IMR-90 (cell line): ENCODE data around the gene BEST1. TPM values are rescaled to one million over a fixed set of nuclear protein-coding genes. Genes with fewer than 3 reads are reported as not detected.
"Not testable (repeated sequence)": the region's sequence is repeated elsewhere in the genome, so short reads cannot be mapped to it uniquely, and the experiment has no call there.

ENCODE experiments used
- ATAC-seq: fragments of 200-7000 bp; cut with Tn5 transposase; 2 replicates; pipeline ENCODE4 v1.9.1; 2020; ENCODE audit warnings: low read depth, mild to moderate bottlenecking, moderate library complexity
- BruUV-seq: library from RNA; stranded (reverse); fragments of 400-500 nt; replicated peaks from 2 replicates; lab custom pipeline; 2021; lab: Mats Ljungman, UMichigan
- CTCF ChIA-PET: fragments of 300-600 bp; formaldehyde crosslinking; extraction: SDS; loops from one replicate; lab custom pipeline; 2021; ENCODE audit warnings: antibody characterized with exemption; lab: Yijun Ruan, JAX
- POLR2A ChIA-PET: fragments of 300-600 bp; sonication (Branson Sonifier 250); formaldehyde crosslinking; loops from one replicate; lab custom pipeline; 2022; ENCODE audit warnings: antibody characterized with exemption; ENCODE audit not compliant: unreplicated experiment; lab: Charles Lee
- DNase-seq: peaks from one replicate; pipeline ENCODE4 v3.0.0; 2013
- H2AFZ ChIP-seq: replicated peaks from 2 replicates; pipeline ENCODE3; 2013; ENCODE audit warnings: low read length, mild to moderate bottlenecking; ENCODE audit not compliant: poor library complexity
- H2AK5ac ChIP-seq: 2 replicates; pipeline ENCODE4 v1.6.1; 2013; ENCODE audit warnings: low read depth, low read length, inconsistent platforms
- H2AK9ac ChIP-seq: replicated peaks from 2 replicates; pipeline ENCODE3; 2013; ENCODE audit warnings: mild to moderate bottlenecking, low read depth, low read length, moderate library complexity; ENCODE audit not compliant: poor library complexity
- H2BK120ac ChIP-seq: 2 replicates; pipeline ENCODE4 v1.6.1; 2013; ENCODE audit warnings: low read depth, low read length, inconsistent platforms
- H2BK15ac ChIP-seq: 3 replicates; pipeline ENCODE4 v1.6.1; 2013; ENCODE audit warnings: low read depth, low read length, inconsistent platforms
- H2BK20ac ChIP-seq: 2 replicates; pipeline ENCODE4 v1.6.1; 2013; ENCODE audit warnings: low read depth, mild to moderate bottlenecking, inconsistent platforms, low read length, moderate library complexity
- H2BK5ac ChIP-seq: 2 replicates; pipeline ENCODE4 v1.6.1; 2013; ENCODE audit warnings: mild to moderate bottlenecking, low read depth, low read length, inconsistent platforms; ENCODE audit not compliant: poor library complexity, severe bottlenecking
- H3K14ac ChIP-seq: replicated peaks from 2 replicates; pipeline ENCODE4 v1.6.1; 2013; ENCODE audit warnings: low read depth, low read length, inconsistent platforms
- H3K18ac ChIP-seq: 2 replicates; pipeline ENCODE4 v1.6.1; 2013; ENCODE audit warnings: low read depth, low read length, control low read depth
- H3K23ac ChIP-seq: 2 replicates; pipeline ENCODE4 v1.6.1; 2013; ENCODE audit warnings: low read depth, low read length, inconsistent platforms
- H3K27ac ChIP-seq: 2 replicates; pipeline ENCODE4 v1.5.1; 2013; ENCODE audit warnings: mild to moderate bottlenecking, control low read depth, low read length; ENCODE audit not compliant: insufficient read depth
- H3K27me3 ChIP-seq: 2 replicates; pipeline ENCODE4 v1.6.1; 2013; ENCODE audit warnings: low read length; ENCODE audit not compliant: control insufficient read depth, insufficient read depth
- H3K36me3 ChIP-seq: 2 replicates; pipeline ENCODE4 v1.6.1; 2013; ENCODE audit warnings: low read length, mixed read lengths; ENCODE audit not compliant: control insufficient read depth, insufficient read depth
- H3K4ac ChIP-seq: 2 replicates; pipeline ENCODE4 v1.6.1; 2013; ENCODE audit warnings: low read depth, low read length, inconsistent platforms
- H3K4me1 ChIP-seq: 2 replicates; pipeline ENCODE4 v1.6.1; 2013; ENCODE audit warnings: low read length, mixed read lengths; ENCODE audit not compliant: control insufficient read depth, insufficient read depth
- H3K4me2 ChIP-seq: 2 replicates; pipeline ENCODE4 v1.6.1; 2013; ENCODE audit warnings: low read depth, mild to moderate bottlenecking, control low read depth, low read length, moderate library complexity
- H3K4me3 ChIP-seq: 2 replicates; pipeline ENCODE4 v1.5.1; 2013; ENCODE audit warnings: low read depth, mild to moderate bottlenecking, control low read depth, low read length, moderate library complexity; ENCODE audit not compliant: insufficient read depth
- H3K56ac ChIP-seq: 2 replicates; pipeline ENCODE4 v1.6.1; 2013; ENCODE audit warnings: low read length, inconsistent platforms; ENCODE audit not compliant: insufficient read depth; ENCODE audit errors: extremely low read depth
- H3K79me1 ChIP-seq, 2 experiments: 2 replicates each; pipeline ENCODE4 v1.6.1; 2013; ENCODE audit warnings: low read length in 2 of 2, inconsistent platforms in 1 of 2, low read depth in 1 of 2
- H3K9ac ChIP-seq: 2 replicates; pipeline ENCODE4 v1.6.1; 2013; ENCODE audit warnings: low read depth, low read length, control low read depth
- H3K9me1 ChIP-seq: 2 replicates; pipeline ENCODE4 v1.6.1; 2013; ENCODE audit warnings: low read length, inconsistent platforms; ENCODE audit not compliant: insufficient read depth
- H3K9me3 ChIP-seq: 2 replicates; pipeline ENCODE4 v1.6.1; 2013; ENCODE audit warnings: low read length; ENCODE audit not compliant: control insufficient read depth, insufficient read depth
- H4K20me1 ChIP-seq: 2 replicates; pipeline ENCODE4 v1.6.1; 2013; ENCODE audit warnings: low read length, inconsistent platforms; ENCODE audit not compliant: insufficient read depth
- H4K5ac ChIP-seq: 2 replicates; pipeline ENCODE4 v1.6.1; 2013; ENCODE audit warnings: mild to moderate bottlenecking, low read depth, low read length, control low read depth
- H4K8ac ChIP-seq, 2 experiments: 2 replicates each; pipeline ENCODE4 v1.6.1; 2013; ENCODE audit warnings: low read depth in 2 of 2, low read length in 2 of 2, control low read depth in 1 of 2, inconsistent platforms in 1 of 2
- H4K91ac ChIP-seq: 2 replicates; pipeline ENCODE4 v1.6.1; 2013; ENCODE audit warnings: low read depth, low read length, inconsistent platforms; ENCODE audit not compliant: insufficient read depth
- WGBS, 2 experiments: methylation state at CpG; one replicate each; pipeline versions ENCODE4 v1.1.5 to v1.1.7; 2013; ENCODE audit warnings: missing lambda C conversion rate in 2 of 2; ENCODE audit not compliant: insufficient read length in 1 of 2; ENCODE audit errors: extremely low coverage in 2 of 2; 5-methylcytosine and 5-hydroxymethylcytosine counted together
- dilution Hi-C: fragments of 300-500 bp; cut with HindIII; formaldehyde crosslinking; loops from one replicate; pipeline ENCODE4 v1.14.3; 2018; ENCODE audit warnings: low sequenced_read_pairs; ENCODE audit not compliant: unreplicated experiment
- in situ Hi-C: fragments of 300-500 bp; cut with MboI; formaldehyde crosslinking; loops from 3 replicates; pipeline ENCODE4 v1.14.3; 2019; ENCODE audit warnings: low sequenced_read_pairs, inconsistent platforms, mixed read lengths
- intact Hi-C: fragments of 100-400 bp; cut with micrococcal nuclease; formaldehyde crosslinking; loops from 2 replicates; pipeline ENCODE4 v1.10.0; 2022
- polyA plus RNA-seq, 3 experiments: library from polyadenylated mRNA; depleted of rRNA; stranded (reverse); fragments of >200 nt; gene quantifications; 2 replicates each; pipeline ENCODE4 v1.2.3, GENCODE V29; 2012; ENCODE audit warnings: low replicate concordance in 1 of 3
- total RNA-seq: library from RNA; depleted of rRNA; stranded (reverse); fragments of >200 nt; gene quantifications from 2 replicates; pipeline ENCODE4 v1.2.3, GENCODE V29; 2012

The BEST1 gene
- total and polyA plus RNA-seq, 2 of the 4 experiments (the other 2 are of a cell fraction): 0.90 to 1.4 TPM

DNA sequence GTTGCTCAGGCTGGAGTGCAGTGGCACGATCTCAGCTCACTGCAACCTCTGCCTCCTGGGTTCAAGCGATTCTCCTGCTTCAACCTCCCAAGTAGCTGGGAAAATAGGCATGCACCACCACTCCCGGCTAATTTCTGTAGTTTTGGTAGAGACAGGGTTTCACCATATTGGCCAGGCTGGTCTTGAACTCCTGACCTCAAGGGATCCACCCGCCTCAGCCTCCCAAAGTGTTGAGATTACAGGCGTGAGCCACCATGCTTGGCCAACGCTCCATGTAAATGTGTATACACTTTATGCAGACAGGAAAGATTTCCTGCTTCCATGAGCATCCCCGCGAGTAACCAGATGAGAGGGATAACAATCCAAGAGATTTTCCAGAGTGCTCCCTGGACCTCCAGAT lies 52.1 kb downstream of the BEST1 start:
- H2AK5ac ChIP-seq, dilution Hi-C loops, H3K4me3 ChIP-seq, H2BK15ac ChIP-seq, H3K14ac ChIP-seq, H4K8ac ChIP-seq, BruUV-seq, H3K18ac ChIP-seq, H2BK120ac ChIP-seq, H3K36me3 ChIP-seq, H3K4me1 ChIP-seq, intact Hi-C loops, DNase-seq, POLR2A ChIA-PET, H3K9me3 ChIP-seq, H3K23ac ChIP-seq, in situ Hi-C loops, CTCF ChIA-PET, H4K91ac ChIP-seq, H3K4ac ChIP-seq, H4K5ac ChIP-seq, H2BK5ac ChIP-seq, H3K9me1 ChIP-seq, H3K9ac ChIP-seq, H2AK9ac ChIP-seq, H3K79me1 ChIP-seq, H3K56ac ChIP-seq, H3K27ac ChIP-seq, H2BK20ac ChIP-seq, H2AFZ ChIP-seq, H4K20me1 ChIP-seq, ATAC-seq, H3K27me3 ChIP-seq, H3K4me2 ChIP-seq: not testable (repeated sequence)
- WGBS, 2 experiments: 100% methylated on average over 3 of the region's 8 CpGs; no CpG with 5 or more reads in 1 of the 2 experiments
